GM12864 (cell line): ENCODE data around the gene GSE1.
A peak's percentile ranks its signal among the peaks of the same experiment; 100 is the strongest.

Source experiments
- DNase-seq: peaks from one replicate; pipeline ENCODE4 v3.0.0-alpha.2; 2011; ENCODE audit warnings: low read depth
- H3K4me3 ChIP-seq: 2 replicates; pipeline ENCODE4 v1.5.1; 2011; ENCODE audit warnings: mild to moderate bottlenecking, low read depth, low read length, control low read depth
- CTCF ChIP-seq: IDR thresholded peaks from 2 replicates; pipeline ENCODE4 v1.5.1; 2011; ENCODE audit warnings: low read depth, mild to moderate bottlenecking, moderate library complexity, low read length, control low read depth, inconsistent platforms; ENCODE audit errors: missing control alignments

GSE1 gene

GRCh38 chr16:85689285-85689949, 76.3 kb downstream of the GSE1 start:
- no peak for TF ChIP-seq CTCF
- H3K4me3 ChIP-seq = peak overlapping the region; percentile 34
- no peak for DNase-seq

DNA sequence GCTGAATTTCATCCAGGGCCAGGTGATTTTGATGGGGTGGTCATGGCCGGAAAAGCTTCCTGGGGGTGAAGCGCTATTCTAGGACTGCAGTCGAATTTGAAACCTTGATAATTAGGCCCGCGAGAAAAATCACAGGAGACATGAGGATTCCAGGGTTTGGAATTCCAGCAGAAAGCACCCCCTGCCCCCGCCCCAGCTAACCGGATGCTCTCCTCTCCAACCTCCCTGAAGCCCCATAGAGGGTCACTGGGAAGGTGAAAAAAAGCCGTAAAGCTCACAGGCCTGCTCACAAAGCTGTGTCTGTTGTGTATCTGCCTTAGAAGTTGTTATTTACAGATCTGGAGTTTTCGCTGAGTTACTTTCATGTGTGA, 76.8 kb downstream of the GSE1 start:
- H3K4me3 ChIP-seq = no peak overlapping the region
- no peak for TF ChIP-seq CTCF
- no peak for DNase-seq

DNA sequence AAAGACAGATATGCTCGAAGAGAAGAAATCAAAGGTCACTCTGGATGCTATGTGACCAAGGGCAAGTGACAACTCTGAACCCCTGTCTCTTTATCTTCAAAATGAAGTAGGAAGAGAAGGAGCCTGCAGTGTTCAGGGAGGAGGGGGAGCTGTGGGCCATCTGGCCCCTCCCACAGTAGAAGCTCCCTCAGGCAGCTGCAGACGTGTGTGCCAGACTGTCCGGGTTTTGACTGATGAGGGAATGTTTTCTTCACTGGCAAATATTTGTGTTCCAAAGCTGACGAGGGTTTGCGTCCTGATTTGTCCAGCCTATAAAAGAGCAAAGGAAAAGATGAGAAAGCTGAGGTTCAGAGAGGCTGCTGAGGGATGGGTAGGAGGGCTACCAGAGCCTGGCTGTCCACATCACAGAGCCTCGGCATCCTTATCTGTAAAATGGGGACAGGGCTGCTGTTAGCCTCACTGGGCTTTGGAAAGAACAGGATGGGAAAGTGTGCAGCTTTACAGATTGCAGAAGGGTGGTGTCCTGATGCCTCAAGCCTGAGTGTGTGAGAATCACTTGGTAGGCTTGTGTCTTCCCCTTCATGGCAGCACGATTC, 77.4 kb downstream of the GSE1 start:
- DNase-seq = no peak
- no peak overlapping the region for H3K4me3 ChIP-seq
- no peak for TF ChIP-seq CTCF

GRCh38 chr16:85695196-85696128, 82.3 kb downstream of the GSE1 start:
- H3K4me3 ChIP-seq = no peak overlapping the region
- TF ChIP-seq CTCF = no peak
- DNase-seq = no peak

DNA sequence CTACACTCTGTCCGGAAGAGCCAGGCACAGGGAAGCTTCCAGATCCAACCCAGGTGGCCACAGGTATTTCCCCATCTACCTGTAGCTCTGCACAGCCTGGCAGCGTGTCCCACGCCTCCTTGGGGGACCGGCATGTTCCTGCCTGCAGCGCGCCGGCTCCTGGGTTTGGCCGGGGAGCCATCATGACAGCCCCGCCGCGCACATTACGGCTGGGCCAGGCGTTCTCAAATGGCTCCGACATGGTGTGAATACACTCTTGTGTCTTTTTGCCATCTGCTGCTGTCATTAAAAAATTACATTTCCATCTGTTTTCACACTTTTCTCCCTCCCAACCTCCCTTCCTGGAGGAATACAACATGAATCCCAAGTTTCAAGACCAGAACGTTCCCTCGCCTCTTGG, 83.7 kb downstream of the GSE1 start:
- H3K4me3 ChIP-seq = no peak overlapping the region
- no peak for DNase-seq
- TF ChIP-seq CTCF = no peak

DNA sequence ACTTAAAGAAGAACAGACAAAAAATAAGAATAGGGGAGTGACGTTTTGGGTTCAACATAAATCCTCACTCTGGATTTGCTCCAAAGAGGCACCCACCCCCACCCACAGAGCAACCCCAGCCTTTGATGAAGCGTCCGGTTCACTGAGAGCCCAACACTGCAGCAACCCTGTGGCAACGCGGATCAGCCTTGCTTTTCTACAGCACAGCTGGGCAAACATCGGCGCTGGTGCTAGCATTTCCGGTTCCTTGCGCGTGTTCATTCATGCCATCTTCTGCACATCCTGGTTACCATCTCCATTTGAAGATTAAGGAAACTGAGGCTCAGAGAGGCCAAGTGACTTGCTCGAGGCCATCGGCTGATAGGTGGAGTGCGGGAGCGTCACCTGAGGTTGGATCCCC, 84.3 kb downstream of the GSE1 start:
- no peak for TF ChIP-seq CTCF
- DNase-seq = no peak
- no peak overlapping the region for H3K4me3 ChIP-seq
